Left cardiac atrium (tissue), 4 donors: Measurements from ENCODE around the gene CFAP46. TPM values are rescaled to one million over a fixed set of nuclear protein-coding genes. Genes with fewer than 3 reads are reported as not detected.
"Not testable (repeated sequence)": the region's sequence is repeated elsewhere in the genome, so short reads cannot be mapped to it uniquely, and the experiment has no call there.

Experiments used
- ATAC-seq, 2 donors: fragments of 200-7000 bp; cut with Tn5 transposase; one replicate each; pipeline ENCODE4 v1.9.1; 2020; ENCODE audit warnings: mild to moderate bottlenecking in 2 of 2, moderate library complexity in 2 of 2
- DNase-seq: peaks from one replicate; pipeline ENCODE4 v3.0.0-alpha.2; 2020
- intact Hi-C, 2 donors: fragments of 100-400 bp; cut with DNase I; formaldehyde crosslinking; loops; one replicate each; pipeline versions ENCODE4 v1.14.1 to v1.15.1; 2022 to 2023
- total RNA-seq, 2 donors: library from RNA; stranded (reverse); fragmentation: NEBNext Ultra II Directional; extraction: Animal tissue kit (Norgen Biotek cat#: 25700); gene quantifications; one replicate each; pipeline ENCODE4 v1.2.1, GENCODE V29; 2021
- donor health status: DM: no; HTN: yes; CAD: no.
- donor health status: DM: no; HTN: yes; CAD: no; lungs with severe emphysema.
- donor health status: DM: yes; HTN: yes; CAD: no.
- donor health status: Dilated cardiomyopathy.

Gene CFAP46
- total RNA-seq, 2 donors from 2014 or later, result 1.2 to 1.7 TPM

DNA sequence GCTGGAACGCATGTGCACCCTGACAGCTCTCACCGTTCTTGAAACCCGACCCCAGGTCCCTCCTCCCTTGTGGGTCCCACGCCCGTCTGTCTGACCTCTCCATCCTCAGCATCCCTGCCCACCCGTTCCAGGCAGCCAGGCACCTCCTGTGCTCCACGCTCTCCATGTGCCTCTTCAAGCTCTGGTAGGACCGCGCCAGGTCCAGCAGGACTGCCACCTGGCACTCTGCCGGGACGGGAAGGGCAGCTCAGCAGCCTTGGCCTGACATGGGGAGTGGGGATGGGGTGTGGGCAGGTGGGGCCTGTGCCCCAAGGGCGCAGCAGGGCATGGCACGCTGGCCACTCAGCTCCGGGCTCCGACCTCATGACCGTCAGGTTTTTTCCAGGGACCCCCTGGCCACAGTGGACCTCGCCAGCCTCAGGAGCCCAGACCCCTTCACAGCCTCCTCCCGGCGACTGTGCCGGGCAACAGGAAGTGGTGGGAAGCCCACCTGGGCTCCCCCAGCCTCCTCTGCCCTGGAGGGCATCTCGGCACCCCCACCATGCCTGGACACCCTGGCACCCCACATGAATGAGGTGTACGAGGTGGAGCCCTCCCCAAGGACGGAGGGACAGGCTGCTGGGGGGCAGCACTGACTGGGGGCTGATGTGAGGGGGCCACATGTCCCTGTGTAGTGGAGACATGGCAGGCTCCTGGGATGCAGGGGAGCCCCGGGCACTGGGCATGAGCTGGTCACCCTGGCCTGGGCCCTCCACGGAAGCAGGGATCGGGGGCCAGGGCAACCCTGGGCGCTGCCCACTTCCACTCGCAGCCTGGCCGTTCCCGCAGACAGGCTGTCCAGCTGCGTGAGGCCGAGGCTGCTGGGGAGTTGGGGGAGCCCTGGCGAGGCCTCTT is 131.3 kb downstream of the CFAP46 start:
- intact Hi-C loops, result no loop called here
- no peak for ATAC-seq
- no peak for DNase-seq

DNA sequence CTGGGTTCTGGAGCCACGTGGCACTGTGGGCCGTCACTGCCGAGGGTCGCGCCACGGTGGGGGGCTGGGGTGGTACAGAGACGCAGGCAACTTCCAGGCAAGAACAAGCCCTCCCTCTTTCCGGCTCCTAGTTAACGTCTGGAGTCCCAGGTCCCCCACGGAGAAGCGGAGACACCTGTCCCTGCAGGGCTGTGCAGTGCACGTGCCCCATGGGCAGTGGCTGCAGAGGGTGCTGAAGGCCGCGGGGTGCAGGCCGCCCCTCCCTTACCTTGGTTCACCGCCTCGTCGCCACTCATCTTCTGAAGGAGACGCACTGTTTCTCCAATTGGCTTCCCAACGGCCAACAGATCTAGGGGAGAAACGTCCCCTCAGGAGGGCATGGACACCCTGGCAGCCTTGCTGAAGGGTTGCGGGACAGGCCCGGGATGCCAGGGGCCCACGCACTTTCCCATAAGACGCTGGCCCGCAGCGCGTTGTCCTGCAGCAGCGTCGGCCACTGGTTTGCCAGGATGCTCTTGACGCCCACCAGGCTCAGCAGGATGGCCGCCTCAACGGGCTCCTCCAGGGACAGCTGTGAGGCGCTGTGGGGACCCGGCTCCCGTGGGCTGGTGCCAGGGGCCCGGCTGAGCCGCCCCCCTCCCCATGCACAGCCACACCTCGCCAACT is 132.1 kb downstream of the CFAP46 start:
- no peak for DNase-seq
- ATAC-seq, result no peak
- intact Hi-C loops, result no loop called here

DNA sequence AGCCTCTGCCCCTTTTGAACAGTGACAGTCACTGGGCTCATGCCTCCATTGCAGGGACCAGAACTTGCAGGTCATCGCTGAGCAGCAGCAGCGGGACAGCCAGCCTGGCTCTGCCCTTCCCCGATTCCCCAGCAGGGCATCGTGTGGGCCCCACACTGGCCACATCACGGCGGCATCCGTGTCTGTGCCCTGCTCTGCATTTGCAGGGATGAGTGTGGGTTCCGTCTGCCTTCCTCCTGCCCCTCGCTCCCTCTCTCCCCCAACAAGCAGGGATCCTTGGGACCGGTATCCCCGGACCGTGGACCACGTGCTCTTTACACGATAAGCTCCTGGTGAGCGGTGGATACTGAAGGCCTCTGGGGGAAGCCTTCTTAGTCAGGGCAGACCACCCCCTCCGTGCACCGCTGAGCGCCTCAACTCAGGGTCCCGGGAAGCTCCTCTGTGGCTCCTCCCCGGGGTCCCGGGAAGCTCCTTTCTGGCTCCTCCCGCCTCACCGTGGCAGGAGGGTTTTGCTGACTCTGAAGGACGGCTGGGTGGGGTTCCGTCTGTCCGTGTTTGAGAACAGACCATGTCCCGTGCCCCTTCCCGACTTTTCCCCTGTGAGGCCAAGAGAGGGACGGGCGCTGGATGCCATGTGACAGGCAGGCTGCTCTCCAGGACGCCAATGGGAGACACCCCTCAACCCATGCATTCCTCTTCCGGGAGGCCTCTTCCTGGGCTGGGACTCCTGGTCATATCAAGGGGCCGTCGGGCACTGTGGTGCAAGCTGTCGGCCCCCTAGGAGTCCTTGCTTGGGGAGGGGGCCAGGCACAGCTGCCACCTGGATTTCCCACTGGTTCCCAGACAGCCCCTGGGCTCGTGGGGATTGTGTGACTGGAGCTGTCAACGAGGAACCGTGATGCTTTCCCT is 132.9 kb downstream of the CFAP46 start:
- ATAC-seq (no peak), DNase-seq (no peak)
- intact Hi-C loops, result no loop called here

DNA sequence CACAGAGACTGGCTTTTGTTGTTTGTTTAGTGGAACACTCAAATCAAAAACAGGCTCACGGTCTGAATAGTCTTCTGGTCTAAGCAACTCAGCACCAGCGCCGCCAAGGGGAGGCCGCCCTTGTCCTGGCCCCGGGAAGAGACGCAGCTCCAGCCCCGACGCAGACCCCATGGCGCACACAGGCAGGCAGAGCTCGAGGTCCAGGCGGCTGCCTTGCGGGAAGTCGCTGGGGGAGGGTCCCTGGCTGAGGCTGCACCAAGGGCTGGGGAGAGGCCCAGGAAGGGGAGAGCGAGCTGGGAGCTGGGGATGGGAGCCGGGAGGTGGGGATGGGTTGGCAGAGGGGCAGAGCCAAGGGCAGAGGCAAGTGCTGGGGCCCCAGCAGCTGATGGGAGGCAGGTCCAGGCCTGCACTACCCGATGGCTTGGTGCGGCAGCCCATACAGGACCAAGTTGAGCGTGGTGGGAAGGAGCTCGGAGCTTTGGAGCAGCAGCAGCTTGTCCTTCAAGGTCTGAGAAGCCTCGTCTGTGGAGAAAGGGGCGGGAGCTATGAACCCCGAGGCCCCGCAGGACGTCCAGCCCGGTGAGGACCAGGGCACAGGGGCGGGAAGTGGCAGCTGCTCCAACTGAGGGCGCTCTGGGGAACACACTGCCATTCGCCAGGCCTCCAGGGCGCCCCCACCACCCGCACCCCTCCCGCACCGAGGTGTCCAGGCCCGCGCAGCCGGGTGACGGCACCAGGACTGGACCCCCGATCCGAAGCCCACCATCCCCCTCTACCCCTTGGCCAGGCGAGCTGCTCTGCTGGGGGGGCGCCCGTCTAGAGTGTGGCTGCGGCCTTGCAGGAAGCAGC is 133.8 kb downstream of the CFAP46 start:
- no peak for ATAC-seq
- intact Hi-C loops, result no loop called here
- DNase-seq, result no peak

DNA sequence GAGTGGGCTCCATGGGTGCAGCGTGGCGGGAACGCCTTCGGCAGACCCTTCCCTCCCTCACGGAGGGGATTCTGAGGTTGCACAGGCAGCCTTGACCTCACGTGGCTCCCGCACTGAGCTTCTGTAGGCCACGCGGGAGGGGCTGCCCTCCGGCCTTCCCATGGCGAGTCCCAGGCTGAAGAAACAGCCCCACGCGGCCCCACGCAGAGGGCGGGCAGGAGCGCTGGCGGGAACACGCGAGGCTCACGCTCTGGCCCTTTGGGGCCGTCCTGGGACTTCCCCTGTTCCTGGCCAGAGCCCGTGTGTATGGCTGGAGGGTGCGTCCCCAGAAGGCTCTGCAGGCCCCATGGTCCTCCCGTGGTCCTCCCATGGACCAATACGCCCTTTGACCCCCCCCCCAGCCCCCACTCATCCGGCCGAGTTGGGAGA is 134.7 kb downstream of the CFAP46 start:
- no peak for ATAC-seq
- intact Hi-C loops, result no loop called here
- DNase-seq, result no peak

DNA sequence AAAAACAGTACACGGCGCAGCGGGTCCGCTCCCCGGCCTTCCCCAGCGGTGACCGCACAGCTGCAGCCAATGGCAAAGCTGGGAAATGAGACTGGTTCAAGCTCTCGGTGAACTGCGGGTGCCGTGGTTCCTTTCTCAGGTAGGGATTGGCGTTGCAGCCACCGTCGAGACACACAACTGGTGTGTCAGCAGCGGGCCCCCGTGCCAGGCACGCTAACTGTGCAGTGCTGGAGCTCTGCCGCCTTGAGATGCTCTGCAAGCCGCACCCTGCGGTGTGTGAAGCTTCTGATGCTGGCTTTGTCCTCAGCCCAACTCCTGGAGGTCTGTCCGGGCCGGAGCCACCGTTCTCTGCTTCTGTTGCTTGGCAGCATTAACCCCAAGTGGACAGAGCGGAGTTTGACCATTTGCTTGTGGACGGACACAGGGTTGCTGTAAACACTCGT is 135.8 kb downstream of the CFAP46 start:
- ATAC-seq (no peak), DNase-seq (no peak)
- intact Hi-C loops, result no loop called here

DNA sequence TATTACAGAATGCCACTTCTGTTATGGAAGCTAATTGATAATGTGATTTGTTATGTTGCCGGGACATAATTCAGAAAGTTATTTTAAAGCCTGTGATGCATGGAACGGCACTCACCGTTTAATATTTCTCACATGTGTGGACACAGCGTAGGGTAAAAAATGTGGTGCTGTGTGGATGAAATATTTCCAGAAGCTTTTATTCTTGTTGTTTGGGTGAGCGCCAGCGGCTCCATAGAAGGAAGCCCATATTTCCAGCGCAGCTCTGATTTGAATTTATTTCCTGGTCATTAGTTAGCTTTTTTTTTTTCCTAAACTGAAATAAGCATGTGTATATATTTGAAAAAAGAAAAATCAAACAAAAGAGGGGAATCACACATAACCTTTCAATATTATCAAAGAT is 136.3 kb downstream of the CFAP46 start:
- no peak for DNase-seq
- intact Hi-C loops, result no loop called here
- ATAC-seq, result no peak

DNA sequence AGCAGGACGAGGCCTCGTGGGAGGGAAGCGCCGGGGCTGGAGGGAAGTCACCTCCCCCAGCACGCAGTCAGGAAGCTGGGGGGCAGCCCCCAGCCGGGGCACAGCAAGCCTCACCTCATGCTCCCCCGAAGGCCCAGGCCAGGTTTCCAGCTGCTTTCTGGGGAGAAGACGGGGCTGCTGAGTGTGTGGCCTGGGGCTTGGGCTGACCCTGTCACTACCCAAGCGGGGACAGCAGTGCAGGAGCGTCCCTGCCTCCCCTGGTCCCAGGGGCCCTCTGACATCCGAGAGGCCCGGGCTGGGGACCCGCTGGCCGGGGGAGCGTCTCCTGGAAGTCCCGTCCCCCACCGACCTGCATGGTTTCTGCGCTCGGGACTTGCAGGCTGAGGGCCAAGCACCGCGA is 136.8 kb downstream of the CFAP46 start:
- ATAC-seq (no peak), DNase-seq (peak; percentile 15)
- intact Hi-C loops, result no loop called here

DNA sequence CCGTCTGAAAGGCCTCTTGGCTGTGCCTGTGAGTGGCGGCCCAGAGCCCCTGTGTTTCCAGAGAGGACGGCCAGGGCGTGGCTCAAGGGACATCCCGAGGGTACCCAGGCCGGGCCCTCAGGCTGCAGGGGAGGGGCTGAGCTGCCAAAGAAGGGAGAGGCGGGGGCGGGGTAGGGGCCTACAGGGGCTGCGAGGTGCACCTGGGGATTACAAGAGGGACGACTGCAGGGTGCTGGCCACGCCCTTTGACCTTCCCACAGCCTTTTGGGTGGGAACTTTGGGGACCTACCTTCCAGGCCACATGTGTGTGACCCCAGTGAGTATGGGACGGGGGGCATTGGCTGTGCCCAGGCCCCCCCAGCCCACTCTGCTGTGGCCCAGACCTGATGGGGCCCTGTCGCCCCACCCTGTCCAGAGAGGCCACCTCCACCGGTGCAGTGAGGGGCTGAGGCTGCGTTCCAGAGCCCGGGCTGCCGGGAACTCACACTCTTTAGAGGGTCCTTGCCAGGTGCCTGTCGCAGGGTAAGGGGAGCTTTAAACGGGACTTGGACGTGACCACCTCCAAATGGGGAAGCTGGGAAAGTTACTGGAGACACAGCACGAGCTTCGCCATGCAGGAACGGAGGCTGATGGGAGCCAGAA is 137.5 kb downstream of the CFAP46 start:
- DNase-seq (peak; percentile 14), ATAC-seq (no peak)
- intact Hi-C loops, result no loop called here

DNA sequence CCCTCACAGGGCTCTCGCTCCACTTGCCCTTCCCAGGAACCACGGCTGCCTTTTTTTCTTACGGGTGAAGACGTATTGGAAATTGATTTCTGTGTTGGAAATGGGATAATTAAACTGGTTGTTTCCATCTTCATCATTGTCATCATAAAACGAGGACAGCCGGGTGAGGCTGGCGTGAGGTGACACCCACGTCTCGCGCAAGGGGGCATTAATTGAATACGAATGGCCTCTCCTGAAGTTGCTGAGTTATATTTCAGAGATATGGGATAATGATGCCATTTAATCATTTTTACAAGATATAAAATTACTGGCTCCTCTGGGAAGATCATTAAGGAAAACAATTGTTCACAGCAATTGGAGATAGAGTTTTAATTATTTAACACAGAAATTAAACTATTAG is 138.1 kb downstream of the CFAP46 start:
- intact Hi-C loops, result no loop called here
- ATAC-seq, result no peak
- DNase-seq, result no peak

DNA sequence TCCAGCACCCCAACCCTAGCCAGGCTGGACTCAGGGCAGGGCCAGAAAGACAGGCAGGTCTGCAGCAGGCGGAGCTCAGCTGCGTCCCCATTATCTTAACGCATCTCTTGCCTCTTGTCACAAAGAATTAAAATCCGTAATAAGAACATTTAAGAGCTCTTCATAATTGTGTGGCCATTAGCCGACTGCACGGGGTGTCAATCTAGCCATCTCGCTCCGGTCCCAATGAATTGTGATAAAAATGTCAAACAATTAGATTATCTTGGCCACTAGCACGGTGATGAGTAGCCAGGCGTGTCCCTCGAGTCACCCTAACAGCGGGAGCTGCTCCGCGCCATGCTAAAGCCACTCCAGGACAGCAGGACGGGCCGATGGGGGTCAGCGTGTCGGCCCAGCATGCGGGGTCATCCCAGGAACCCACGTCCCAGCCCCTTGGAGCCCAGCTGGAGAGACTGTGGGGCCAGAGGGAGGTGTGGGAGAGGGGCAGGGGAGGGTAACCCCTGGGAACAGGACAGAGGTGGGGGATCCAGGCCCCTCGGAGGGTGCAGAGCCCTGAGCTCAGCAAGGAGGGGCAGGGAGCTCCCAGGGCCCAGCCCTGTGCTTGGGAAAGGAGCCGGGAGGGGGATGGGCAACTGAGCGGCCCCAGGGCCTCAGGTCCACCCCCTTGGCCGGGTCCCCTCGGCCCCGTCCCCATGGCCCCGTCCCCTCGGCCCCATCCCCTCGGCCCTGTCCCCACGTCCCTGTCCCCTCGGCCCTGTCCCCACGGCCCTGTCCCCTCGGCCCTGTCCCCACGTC is 138.8 kb downstream of the CFAP46 start:
- ATAC-seq (no peak), DNase-seq (peak; percentile 10)
- intact Hi-C loops, result no loop called here

DNA sequence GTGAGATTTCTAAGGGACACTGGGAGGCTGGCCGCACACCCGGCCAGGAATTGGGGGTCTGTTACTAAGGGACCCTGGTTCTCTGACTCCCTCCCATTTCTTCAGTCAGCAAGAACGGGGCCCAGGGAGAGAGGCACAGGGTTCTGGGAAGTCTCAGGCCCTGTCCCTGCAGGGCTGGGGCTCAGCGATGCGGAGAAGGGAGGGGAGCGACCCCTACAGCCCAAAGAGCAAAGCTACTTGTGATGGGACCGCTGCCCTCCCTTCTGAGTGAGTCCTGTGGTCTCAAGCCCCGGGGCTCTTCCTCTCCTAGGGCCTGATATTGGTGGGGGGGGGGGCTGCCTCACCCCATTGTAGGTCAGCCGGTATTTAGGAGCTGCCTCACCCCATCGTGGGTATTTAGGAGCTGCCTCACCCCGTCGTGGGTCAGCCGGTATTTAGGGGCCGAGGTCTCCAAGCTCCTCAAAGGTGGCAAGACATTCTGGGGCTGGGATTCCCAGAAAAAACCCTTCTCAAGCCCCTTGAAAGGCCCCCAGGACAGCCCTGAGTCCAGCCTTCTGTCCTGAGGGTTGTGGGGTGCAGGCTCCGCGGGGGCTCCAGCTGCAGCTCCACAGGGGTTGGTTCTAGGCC is 139.6 kb downstream of the CFAP46 start:
- DNase-seq (no peak), ATAC-seq (no peak)
- intact Hi-C loops, result no loop called here

DNA sequence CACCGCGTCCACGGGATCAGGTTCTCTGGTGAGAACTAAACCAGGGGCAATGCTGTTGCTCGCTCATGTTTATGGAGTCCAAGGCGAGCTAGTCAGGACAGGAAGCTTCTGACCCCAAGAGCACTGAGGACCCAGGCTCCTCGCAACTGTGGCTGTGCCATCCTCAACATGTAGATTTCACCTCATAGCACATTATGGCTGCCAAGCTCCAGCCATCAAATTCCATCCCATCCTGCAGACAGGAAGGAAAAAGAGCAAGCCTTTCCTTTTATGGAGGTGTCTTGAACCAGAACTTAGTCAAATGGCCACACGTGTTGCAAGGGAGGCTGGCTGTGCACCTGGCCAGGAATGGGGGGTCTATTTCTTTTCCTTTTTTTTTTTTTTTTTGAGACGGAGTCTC is 140.3 kb downstream of the CFAP46 start:
- no peak for ATAC-seq
- DNase-seq, result peak; percentile 13
- intact Hi-C loops, result no loop called here

DNA sequence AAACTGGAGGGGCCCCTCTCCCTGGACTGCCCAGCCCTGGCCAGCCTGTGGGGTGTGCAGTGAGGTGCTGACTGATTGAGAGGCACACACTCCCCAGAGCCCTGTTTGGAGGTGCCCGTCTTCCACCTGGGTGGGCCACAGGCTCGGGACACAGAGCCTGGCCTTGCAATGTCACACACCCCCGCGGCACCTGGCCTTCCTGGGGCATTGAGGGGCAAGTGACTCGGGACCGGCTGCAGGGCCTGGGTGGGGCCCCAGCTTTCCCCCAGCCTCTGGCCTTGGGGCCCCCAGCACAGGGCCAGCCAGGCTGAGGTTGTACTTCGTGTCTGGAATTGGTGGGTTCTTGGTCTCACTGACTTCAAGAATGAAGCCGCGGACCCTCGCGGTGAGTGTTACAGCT is 142.5 kb downstream of the CFAP46 start:
- intact Hi-C loops, result no loop called here
- ATAC-seq, result no peak
- DNase-seq, result peak; percentile 9

DNA sequence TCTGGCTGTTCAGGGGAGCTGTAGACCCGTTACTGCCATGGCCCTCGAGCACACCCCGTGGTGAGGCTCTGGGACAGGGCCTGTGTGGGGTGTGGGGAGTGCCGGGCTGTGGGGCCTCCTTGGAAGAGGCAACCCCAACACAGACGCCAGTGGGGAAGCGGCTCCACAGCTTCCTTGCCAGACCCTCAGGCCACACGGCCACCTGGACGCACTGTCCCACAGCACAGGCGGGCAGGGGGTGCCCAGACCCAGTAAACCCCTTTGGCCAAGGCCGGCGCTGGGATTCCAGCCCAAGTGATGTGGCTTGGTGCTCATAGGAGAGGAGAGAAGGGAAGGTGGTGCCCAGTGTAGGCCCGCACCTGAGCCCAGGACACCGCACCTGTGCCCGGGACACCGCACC is 143.5 kb downstream of the CFAP46 start:
- DNase-seq (no peak), ATAC-seq (no peak)
- intact Hi-C loops, result no loop called here

DNA sequence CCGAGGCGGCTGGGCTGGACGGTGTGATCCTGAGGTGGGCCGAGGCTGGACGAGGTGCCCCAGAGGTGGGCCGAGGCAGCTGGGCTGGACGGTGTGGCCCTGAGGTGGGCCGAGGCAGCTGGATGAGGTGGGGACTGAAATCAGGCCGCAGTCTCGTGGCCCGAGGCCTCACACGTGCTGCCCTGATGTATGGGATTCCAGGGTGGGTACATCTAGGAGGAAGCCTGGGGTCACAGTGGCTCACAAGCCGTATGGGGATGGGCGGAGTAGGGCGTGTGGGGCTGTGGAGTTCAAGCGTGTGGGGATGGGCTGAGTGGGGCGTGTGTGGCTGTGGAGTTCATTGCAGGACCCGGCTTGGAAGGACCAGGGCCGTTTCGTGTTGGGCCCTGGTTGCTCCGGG is 144.0 kb downstream of the CFAP46 start:
- ATAC-seq, result no peak

DNA sequence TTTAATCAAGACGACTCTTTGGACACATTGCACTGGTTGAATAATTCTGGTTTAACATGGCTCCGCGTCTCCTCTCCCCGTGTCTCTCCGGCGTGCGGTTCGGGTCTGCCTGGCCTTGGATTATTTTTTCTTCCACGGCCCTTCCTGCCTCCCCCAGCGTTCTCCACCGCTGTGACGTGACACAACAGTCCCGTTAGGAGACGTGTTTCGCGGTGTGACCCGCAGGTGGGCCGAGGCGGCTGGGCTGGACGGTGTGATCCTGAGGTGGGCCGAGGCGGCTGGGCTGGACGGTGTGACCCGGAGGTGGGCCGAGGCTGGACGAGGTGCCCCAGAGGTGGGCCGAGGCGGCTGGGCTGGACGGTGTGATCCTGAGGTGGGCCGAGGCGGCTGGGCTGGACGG is 144.4 kb downstream of the CFAP46 start:
- ATAC-seq, DNase-seq, intact Hi-C loops: not testable (repeated sequence)

More for the DNA sequence above, 144.0 kb downstream of the CFAP46 start:
- intact Hi-C loops, result no loop called here
- peak; percentile 10 for DNase-seq
